ENCODE measurements around the gene GLI1. TPM values are rescaled to one million over a fixed set of nuclear protein-coding genes. Genes with fewer than 3 reads are reported as not detected.

GLI1 gene
- total and polyA plus RNA-seq, 2 donors (not counting 1 experiment from before 2014, with no cell fraction given), result 0.40 to 2.0 TPM

GRCh38 chr12:57496822-57497221 lies 37.2 kb downstream of the GLI1 start:
- Histone ChIP-seq H3K4me3 (replicated peaks in 1 of 4; ENCODE audit: control extremely low read depth in 1 of 4, insufficient read depth in 1 of 4, low read depth in 3 of 4, low read length in 4 of 4) (no peak overlapping the region), H3K27me3 (ENCODE audit: control insufficient read depth, insufficient read depth, low read length) (no peaks in the 10 kb centered on the region), H3K9me3 (ENCODE audit: control insufficient read depth, insufficient read depth, low read depth, low read length) (no peaks in the 10 kb centered on the region), H3K27ac (ENCODE audit: insufficient read depth, low read length) (no peak overlapping the region), H3K9ac (ENCODE audit: insufficient read depth, low read length) (no peak overlapping the region), H4K20me1 (ENCODE audit: control insufficient read depth, extremely low read depth, insufficient read depth, low read length) (no peaks in the 10 kb centered on the region), H3K4me1 (ENCODE audit: control insufficient read depth, extremely low read depth, insufficient read depth, low read length) (no peaks in the 10 kb centered on the region), H3K36me3 (ENCODE audit: control insufficient read depth, insufficient read depth, low read length) (peaks cover 23% of the 10 kb centered on the region), H2AFZ (ENCODE audit: low read length) (no peak overlapping the region), H3K4me2 (ENCODE audit: extremely low read depth, insufficient read depth, low read length) (no peak overlapping the region), H3K79me2 (ENCODE audit: control insufficient read depth, insufficient read depth, low read length) (no peaks in the 10 kb centered on the region)
- TF ChIP-seq EZH2 (IDR thresholded peaks at IDR 0.05; ENCODE audit: low read length, missing control alignments), result no peak
- TF ChIP-seq CTCF (conservative IDR thresholded peaks at IDR 0.05 in 1 of 2, IDR thresholded peaks at IDR 0.05 in 1 of 2; ENCODE audit: low read depth in 1 of 2, low read length in 2 of 2), result no peak
- no peak for DNase-seq (ENCODE audit: low read depth in 2 of 2)

GRCh38 chr12:57497223-57498131 lies 37.9 kb downstream of the GLI1 start:
- no peak for TF ChIP-seq EZH2 (IDR thresholded peaks at IDR 0.05; ENCODE audit: low read length, missing control alignments)
- TF ChIP-seq CTCF (conservative IDR thresholded peaks at IDR 0.05 in 1 of 2, IDR thresholded peaks at IDR 0.05 in 1 of 2; ENCODE audit: low read depth in 1 of 2, low read length in 2 of 2), result no peak
- Histone ChIP-seq H2AFZ (ENCODE audit: low read length) (no peak overlapping the region), H3K27ac (ENCODE audit: insufficient read depth, low read length) (no peak overlapping the region), H3K36me3 (ENCODE audit: control insufficient read depth, insufficient read depth, low read length) (peaks cover 23% of the 10 kb centered on the region), H3K9me3 (ENCODE audit: control insufficient read depth, insufficient read depth, low read depth, low read length) (no peaks in the 10 kb centered on the region), H3K27me3 (ENCODE audit: control insufficient read depth, insufficient read depth, low read length) (no peaks in the 10 kb centered on the region), H4K20me1 (ENCODE audit: control insufficient read depth, extremely low read depth, insufficient read depth, low read length) (no peaks in the 10 kb centered on the region), H3K9ac (ENCODE audit: insufficient read depth, low read length) (no peak overlapping the region), H3K79me2 (ENCODE audit: control insufficient read depth, insufficient read depth, low read length) (no peaks in the 10 kb centered on the region), H3K4me2 (ENCODE audit: extremely low read depth, insufficient read depth, low read length) (no peak overlapping the region), H3K4me1 (ENCODE audit: control insufficient read depth, extremely low read depth, insufficient read depth, low read length) (no peaks in the 10 kb centered on the region), H3K4me3 (replicated peaks in 1 of 4; ENCODE audit: control extremely low read depth in 1 of 4, insufficient read depth in 1 of 4, low read depth in 3 of 4, low read length in 4 of 4) (no peak overlapping the region)
- DNase-seq (ENCODE audit: low read depth in 2 of 2), result no peak

GRCh38 chr12:57498132-57498502 lies 38.5 kb downstream of the GLI1 start:
- Histone ChIP-seq H3K27me3 (ENCODE audit: control insufficient read depth, insufficient read depth, low read length) (no peaks in the 10 kb centered on the region), H3K36me3 (ENCODE audit: control insufficient read depth, insufficient read depth, low read length) (peaks cover 21% of the 10 kb centered on the region), H3K9ac (ENCODE audit: insufficient read depth, low read length) (no peak overlapping the region), H3K9me3 (ENCODE audit: control insufficient read depth, insufficient read depth, low read depth, low read length) (no peaks in the 10 kb centered on the region), H3K4me1 (ENCODE audit: control insufficient read depth, extremely low read depth, insufficient read depth, low read length) (no peaks in the 10 kb centered on the region), H2AFZ (ENCODE audit: low read length) (no peak overlapping the region), H3K27ac (ENCODE audit: insufficient read depth, low read length) (no peak overlapping the region), H3K79me2 (ENCODE audit: control insufficient read depth, insufficient read depth, low read length) (no peaks in the 10 kb centered on the region), H3K4me3 (replicated peaks in 1 of 4; ENCODE audit: control extremely low read depth in 1 of 4, insufficient read depth in 1 of 4, low read depth in 3 of 4, low read length in 4 of 4) (no peak overlapping the region), H3K4me2 (ENCODE audit: extremely low read depth, insufficient read depth, low read length) (no peak overlapping the region), H4K20me1 (ENCODE audit: control insufficient read depth, extremely low read depth, insufficient read depth, low read length) (no peaks in the 10 kb centered on the region)
- DNase-seq (ENCODE audit: low read depth in 2 of 2), result no peak
- TF ChIP-seq CTCF (conservative IDR thresholded peaks at IDR 0.05 in 1 of 2, IDR thresholded peaks at IDR 0.05 in 1 of 2; ENCODE audit: low read depth in 1 of 2, low read length in 2 of 2) (no peak), EZH2 (IDR thresholded peaks at IDR 0.05; ENCODE audit: low read length, missing control alignments) (no peak)

Measured in fibroblast of lung (primary cell).